ENCODE results near the gene ODAD4.

Gene ODAD4, protein sequence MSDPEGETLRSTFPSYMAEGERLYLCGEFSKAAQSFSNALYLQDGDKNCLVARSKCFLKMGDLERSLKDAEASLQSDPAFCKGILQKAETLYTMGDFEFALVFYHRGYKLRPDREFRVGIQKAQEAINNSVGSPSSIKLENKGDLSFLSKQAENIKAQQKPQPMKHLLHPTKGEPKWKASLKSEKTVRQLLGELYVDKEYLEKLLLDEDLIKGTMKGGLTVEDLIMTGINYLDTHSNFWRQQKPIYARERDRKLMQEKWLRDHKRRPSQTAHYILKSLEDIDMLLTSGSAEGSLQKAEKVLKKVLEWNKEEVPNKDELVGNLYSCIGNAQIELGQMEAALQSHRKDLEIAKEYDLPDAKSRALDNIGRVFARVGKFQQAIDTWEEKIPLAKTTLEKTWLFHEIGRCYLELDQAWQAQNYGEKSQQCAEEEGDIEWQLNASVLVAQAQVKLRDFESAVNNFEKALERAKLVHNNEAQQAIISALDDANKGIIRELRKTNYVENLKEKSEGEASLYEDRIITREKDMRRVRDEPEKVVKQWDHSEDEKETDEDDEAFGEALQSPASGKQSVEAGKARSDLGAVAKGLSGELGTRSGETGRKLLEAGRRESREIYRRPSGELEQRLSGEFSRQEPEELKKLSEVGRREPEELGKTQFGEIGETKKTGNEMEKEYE

DNA sequence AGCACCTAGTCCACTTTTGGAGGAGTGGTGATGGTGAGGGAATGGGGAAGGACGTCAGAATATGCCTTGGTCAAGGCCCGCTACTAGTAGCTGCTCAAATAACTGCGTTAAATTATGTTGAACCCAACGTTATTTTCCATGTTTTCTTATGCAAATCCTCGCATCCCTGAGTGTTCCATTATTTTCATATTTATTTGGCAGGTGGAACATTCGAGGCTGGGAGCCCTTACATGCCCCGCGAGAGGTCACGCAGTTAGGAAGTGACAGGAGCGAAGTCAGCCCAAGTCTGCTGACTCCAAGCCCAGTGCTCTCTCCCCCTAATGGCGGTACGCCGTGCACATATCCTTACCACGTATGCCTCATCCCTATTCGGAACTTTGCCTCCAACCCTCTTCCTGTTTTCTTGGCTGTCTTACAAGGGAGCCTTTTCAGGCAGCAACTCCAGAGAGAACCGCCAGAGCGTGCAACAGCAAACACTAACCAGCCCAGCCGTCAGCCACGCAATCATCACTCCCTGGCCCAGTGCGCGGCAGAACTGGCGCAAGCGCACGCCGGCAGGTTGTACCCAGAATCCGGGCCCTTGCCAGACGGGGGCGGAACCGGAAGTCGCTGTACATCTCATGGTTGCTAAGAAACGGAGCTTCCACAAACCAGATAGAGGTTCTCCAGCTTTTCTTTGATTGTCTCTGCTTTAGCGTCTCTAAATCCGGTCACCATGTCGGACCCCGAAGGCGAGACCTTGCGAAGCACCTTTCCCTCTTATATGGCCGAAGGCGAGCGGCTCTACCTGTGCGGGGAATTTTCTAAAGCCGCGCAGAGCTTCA, at the start of gene ODAD4:
Gene ODAD4, plus strand, starts transcription at position 609 of the 824 bp plus-strand sequence. Its CDS starts 107 bp downstream, at position 716.
- in situ Hi-C loops (cut with MboI; ENCODE audit: low sequenced_read_pairs): no loop called here

DNA sequence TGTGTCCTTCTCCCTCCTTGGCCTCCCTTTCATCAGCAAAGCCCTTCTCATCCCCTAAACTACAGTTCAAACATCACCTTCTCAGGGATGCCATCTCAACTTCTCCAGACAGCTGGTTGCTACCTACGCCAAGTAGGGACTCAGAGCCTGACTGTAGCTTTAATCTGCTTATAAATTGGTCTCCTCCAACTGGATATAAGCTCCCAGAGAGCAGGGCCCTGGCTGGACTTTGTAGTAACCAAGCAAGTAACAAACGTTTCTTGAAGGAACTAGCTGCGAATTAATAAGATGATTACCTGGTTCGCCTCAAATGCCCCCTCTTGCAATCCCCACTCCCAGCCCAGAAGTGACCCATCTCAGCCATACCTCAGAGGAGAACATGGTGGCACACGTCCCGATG, 47.7 kb upstream of the ODAD4 start:
- in situ Hi-C loops (cut with MboI; ENCODE audit: low sequenced_read_pairs): no loop called here

DNA sequence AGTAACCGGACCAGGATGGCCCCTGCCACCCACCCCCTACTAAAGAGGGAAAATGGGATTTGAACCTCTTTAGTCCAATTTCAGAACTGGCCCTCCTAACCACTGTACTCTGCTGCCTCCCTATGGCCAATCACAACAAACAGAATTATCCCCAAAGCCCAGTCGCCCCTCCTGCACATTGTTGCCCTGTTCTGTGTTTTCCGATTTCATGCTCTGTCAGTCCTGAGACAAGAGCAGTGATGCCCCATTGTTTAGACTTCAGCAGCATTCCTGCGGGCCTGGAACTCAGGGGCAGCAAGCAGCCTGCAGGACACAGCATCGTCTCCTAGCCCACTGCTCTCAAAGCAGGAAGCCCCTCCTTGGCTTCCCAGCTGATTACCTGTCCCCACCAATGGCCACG, 44.7 kb upstream of the ODAD4 start:
- in situ Hi-C loops (cut with MboI; ENCODE audit: low sequenced_read_pairs): no loop called here

DNA sequence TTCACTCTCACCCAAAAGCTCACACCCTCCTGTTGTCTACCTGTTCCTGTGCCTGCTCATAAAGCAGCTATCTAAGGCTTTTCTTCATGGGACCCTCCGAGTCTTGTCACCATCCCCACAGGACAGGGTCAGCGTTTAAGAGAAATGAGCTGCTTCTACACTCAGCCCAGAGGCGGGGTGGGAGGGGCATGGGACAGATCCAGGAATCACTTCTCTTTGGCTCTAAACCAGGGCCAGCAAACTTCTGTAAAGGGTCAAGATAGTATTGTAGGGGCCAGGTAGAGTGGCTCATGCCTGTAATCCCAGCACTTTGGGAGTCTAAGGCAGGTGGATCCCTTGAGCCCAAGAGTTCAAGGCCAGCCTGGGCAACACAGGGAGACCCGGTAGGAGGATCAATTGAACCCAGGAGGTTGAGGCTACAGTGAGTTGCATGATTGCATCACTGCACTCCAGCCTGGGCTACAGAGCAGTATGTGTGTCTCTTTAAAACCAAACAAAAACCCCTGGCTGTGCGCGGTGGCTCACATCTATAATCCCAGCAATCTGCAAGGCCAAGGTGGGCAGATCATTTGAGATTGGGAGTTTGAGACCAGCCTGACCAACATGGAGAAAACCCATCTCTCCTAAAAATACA, 42.0 kb upstream of the ODAD4 start:
- in situ Hi-C loops (cut with MboI; ENCODE audit: low sequenced_read_pairs): no loop called here

DNA sequence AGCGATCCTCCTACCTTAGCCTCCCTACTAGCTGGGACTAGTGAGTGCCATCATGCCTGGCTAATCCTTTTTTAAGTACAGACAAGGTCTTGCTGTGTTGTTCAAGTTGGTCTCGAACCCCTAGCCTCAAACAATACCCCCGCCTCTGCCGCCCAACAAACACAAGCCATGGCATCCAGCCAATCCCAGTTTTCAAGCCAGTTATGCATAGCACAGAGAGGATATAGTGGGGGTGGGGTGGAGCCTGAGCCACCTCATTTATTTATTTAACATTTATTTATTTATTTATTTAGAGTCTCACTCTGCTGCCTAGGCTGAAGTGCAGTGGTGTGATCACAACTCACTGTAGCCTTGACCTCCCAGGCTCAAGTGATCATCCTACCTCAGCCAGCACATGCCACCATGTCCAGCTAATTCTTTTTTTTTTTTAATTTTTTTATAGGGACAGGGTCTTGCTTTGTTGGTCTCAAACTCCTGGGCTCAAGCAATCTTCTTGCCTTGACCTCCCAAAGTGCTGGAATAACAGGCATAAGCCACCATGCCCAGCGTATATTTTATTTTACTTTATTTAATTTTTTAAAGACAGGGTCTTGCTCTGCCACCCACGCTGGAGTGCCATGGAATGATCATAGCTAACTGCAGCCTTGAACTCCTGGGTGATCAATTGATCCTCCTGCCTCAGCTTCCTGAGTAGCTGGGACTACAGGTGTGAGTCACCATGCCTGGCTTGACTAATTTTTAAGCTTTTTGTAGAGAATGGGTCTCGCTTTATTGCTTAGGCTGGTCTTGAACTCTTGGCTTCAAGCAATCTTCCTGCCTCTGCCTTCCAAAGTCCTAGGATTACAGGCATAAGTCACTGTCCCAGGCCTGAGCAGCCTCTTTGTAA, 39.0 kb upstream of the ODAD4 start:
- in situ Hi-C loops (cut with MboI; ENCODE audit: low sequenced_read_pairs): no loop called here

DNA sequence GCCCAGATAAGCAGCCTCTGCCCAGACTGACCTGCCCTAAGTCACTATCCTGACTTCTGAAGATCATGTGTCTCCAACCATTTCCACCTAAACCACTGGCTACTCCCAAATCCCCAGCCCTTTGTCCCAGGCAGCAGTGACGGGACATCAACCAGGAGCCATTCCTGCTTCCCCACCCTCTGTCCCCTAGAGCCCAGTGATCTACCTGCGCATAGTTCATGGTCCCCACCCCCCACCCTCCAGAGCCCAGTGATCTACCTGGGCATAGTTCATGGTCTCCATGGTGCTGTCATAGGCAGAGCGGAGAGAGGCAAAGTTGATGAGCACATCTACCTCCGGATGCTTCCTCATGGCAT, 38.4 kb upstream of the ODAD4 start:
- in situ Hi-C loops (cut with MboI; ENCODE audit: low sequenced_read_pairs): no loop called here

DNA sequence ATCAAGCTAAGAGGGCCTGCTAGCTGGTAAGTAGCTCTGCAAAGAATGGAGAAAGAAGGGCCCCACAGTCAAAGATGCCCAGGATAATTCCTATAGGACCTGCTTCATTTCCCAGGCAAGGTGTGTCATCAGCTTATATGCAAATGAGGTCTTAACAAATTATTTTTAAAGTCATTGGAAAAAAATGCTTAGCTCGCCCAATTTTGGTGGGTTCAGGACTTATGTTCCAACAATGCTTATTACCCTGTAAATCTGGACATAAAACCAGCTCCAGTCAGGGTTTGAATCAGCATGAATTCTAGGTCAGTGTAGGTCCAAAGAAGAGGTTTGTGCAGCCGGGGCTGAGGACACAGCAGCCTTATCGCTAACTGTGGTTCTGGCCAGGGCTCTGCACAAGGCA, 37.0 kb upstream of the ODAD4 start:
- in situ Hi-C loops (cut with MboI; ENCODE audit: low sequenced_read_pairs): no loop called here

DNA sequence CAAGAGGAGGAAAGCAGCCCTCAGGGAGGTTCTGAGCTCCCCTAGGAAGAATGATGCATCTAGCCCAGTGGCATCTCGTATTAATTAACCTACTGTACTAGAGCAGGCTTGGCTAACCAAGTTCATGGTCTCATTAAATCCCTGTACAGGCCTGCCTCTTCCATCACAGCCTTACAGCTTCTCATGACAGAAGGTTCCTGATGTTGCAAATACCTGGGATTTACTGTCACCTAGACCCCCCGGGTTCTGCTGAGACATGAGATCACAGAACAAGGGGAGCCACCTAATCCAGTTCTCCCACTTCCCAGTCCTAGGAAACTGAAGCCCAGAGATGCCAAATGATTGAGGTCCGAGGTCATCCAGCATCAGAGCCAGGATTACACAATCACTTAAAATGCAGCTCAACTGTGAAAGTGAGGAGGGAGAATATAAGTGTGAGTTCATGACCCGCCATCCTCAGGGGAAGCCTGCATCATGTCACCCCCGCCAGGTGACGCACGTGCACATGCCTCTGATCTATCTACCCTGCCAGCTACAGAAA, 35.6 kb upstream of the ODAD4 start:
- in situ Hi-C loops (cut with MboI; ENCODE audit: low sequenced_read_pairs): no loop called here

DNA sequence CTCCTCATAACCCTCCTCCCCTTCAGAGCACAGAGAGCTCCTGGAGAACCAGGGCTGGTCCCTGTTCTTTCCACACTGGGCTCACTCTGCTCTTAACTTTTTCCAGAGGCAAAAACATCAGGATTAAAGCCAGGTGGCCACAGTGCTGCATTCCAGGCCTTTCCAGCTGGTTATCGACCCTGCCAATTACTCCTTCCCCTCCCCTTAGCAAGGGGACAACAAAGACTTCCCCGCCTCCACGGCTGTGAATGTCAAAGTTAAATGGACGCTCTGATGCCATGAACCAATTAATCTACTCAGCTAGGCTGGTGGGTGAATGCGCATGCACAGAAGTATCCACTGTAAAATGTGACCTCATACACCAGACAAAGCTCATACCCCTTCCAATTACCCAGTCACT, 34.8 kb upstream of the ODAD4 start:
- in situ Hi-C loops (cut with MboI; ENCODE audit: low sequenced_read_pairs): no loop called here

DNA sequence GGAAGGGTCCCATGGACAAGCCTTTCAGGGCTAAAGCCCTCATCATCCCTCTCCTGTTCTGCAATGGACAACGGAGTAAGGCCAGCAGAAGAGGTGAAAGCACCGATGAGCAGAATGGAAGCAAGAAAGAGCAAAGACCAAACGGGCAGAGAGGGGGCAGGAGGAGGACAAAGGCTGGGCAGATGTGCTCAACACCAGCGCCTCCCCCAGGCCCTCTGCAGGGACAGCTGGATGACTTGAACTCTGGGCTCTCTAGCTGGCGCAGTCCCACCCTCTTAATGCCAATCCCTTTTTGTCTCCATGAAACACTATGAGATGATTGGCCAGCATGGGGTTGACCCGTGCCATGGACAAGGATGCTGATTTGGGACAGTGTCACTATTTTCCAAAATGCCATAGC, 33.7 kb upstream of the ODAD4 start:
- in situ Hi-C loops (cut with MboI; ENCODE audit: low sequenced_read_pairs): no loop called here

DNA sequence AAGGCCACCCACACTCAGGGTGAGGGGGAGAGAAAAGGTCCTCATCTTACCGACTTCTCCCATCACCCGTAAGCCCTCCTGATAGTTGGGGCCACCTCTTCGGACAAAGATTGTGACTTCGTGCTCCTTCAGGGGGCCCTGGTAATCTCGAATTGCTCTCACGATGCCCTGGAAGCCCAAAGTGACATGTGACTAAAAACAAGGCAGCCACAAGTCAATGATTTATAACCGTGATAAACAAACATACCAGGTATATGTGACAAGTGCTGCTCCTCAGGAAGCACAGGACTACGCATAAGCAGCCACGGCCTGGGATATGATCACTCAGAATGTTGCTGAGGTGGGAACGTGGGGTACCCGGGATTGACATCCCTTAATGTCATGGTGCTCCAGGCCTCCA, 28.8 kb upstream of the ODAD4 start:
- in situ Hi-C loops (cut with MboI; ENCODE audit: low sequenced_read_pairs): no loop called here

DNA sequence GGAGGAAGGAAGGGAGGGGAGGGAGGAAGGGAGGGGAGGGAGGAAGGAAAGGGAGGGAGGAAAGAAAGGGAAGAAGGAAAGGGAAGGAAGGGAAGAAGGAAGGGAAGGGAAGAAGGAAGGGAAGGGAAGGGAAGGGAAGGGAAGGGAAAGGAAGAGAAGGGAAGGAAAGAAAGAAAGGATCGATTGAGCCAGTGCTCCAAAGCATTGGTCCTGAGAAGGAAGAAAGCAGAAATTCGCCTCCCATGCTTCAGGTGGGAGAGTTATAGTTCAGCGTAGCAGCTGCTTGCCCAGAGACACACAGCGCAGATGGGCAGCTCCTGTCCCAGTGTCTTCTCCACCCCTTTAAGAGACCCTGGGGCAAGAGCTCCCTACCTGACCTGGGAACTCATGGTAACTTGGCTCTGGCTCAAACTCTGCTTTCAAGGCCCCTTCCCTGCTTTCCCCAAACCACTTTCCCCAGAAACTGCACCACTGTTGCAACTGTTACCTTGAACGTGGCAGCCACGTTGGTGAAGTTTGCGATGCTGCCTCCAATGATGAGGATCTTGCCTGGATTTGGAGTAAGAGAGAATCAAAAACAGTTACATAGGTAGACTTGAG, 26.1 kb upstream of the ODAD4 start:
- in situ Hi-C loops (cut with MboI; ENCODE audit: low sequenced_read_pairs): no loop called here

DNA sequence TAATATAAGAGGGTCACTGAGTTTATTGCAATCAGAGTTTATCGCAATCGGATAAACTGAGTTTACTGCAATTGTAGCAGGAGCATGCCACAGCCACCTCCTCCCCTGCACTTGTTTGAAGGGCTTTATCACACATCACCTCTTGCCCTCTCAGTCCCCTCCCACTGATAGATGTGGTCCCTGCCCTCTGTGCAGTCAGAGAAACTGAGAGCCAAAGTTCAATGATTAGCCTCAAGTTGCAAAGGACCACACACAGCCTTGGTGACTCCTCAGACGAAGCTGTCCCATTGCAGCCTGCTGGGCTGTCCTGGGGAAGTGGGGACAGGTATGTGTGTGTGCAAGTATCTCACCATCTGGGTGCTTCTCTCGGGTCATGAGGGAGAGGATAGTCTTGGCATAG, 25.2 kb upstream of the ODAD4 start:
- in situ Hi-C loops (cut with MboI; ENCODE audit: low sequenced_read_pairs): no loop called here

DNA sequence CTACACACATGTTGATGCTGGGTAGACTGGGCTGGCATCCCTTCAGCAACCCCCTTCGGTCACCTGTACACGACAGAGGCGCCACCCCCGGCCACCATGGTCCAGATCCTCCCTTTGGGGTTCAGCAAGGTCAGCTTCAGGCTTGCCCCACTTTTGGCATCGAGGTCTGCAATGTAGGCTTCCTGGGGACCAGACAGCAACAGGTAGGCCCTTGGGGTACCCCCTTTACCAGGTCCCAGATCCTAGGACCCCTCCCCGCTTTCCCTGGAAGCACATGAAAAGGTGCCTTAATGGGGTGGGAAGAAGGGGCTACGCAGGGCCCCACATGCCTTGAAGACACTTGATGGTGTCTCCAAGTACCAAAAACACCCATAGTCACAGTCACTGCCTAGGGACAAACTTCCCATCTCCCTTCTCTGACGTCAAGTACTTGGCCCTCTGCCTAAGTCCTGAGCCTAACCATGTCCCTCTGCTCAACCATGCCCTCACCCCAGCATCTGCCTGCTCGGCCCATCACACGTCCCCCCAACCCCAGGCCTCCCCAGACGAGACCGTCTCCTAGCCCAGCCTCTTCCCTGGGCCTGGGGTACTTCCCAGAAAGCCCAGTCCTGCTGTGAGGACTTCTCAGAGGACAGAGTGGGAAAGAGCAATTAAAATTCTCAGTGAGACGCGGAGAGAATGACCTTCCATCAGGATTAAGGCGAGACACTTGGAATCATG, 23.8 kb upstream of the ODAD4 start:
- in situ Hi-C loops (cut with MboI; ENCODE audit: low sequenced_read_pairs): no loop called here

DNA sequence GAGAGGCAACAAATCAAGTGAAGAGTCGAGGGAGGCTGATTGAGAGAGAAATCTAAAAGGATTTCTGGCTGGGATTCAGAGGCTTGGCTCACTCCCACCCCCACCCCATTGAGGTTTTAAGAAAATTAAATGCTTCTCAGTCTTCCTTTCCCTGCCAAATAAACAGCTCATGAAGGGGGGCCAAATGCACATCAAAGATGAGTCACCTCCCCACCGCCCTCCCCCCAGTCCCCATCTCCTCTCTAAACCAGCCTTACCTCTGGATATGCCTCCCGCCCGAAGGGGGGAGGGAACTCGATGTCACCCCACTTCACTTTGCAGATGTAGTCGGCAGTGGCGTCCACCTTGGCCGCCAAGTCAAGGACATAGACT, 23.2 kb upstream of the ODAD4 start:
- in situ Hi-C loops (cut with MboI; ENCODE audit: low sequenced_read_pairs): no loop called here

DNA sequence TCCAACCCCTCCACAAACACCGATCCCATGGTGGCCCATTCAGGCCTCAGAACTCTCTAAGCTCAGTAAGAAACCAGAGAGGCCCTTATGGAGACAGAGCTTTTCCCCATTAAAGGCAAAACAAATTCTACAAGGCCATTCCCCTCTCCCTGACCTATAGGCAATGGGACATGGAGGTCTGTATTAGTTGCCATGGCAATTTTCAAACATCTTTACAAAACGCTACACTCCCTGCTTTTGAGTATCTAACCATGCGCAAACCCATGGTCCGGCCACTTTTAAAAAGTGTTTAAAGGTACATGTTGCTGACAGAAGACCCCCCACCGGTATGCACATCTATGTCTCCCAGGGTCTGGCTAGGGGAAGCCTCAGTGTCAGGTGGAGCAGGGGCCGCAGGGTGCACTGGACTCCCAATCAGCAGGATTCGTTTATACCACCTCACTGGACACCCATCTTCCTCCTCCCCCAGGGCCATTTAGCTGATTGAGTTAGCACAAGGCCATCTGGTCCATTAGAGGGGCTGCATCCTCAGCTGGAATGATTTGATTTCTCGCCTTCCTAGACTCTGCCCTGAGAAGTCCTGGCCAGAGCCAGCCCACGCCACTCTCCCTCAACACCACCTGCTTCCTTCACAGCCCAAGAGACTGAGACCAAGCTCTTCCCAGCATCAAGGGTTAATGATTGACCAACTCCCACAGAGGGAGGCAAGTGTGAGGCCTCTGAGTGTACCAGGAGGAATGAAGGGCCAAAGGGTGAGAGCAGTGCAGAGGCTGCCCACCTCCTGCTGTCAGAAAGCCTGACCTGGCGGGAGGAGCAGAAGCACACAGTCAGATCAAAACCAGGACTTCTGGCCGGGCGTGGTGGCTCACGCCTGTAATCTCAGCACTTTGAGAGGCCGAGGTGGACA, 22.5 kb upstream of the ODAD4 start:
- in situ Hi-C loops (cut with MboI; ENCODE audit: low sequenced_read_pairs): no loop called here

DNA sequence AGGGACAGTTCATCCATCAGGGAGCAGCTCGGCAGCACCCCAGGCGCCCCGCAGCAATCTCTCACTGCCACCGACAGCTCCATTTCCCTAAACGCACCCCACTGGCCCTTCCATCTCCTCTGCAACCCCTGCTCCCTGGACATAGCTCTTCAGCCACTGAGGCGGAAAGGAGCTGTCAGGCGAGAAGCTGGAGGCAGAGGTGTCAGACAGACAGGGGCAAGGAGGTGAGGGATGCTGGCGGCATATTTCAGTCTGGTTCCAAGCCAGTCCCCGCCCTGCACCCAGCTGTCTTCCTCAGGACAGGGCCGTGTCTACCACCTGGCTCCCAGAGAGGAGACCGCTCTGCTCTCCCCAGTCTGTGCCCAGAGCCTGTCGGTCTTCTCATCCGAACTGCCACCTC, 21.3 kb upstream of the ODAD4 start:
- in situ Hi-C loops (cut with MboI; ENCODE audit: low sequenced_read_pairs): no loop called here
